HL-60 (cell line): ENCODE measurements around the gene OPA1.

Source experiments
- DNase-seq, 2 experiments: peaks; one replicate each; pipeline ENCODE4 v3.0.0-alpha.2; 2010 to 2020; ENCODE audit warnings: low read depth in 1 of 2, low spot score in 1 of 2
- H3K27ac ChIP-seq: fragments of 250-450 bp; sonication (Bioruptor Pico); replicated peaks from 2 replicates; pipeline ENCODE4 v1.5.1; 2020; ENCODE audit warnings: mild to moderate bottlenecking, moderate library complexity
- H3K27me3 ChIP-seq: fragments of 250-450 bp; sonication (Bioruptor Pico); 2 replicates; pipeline ENCODE4 v1.5.1; 2021; ENCODE audit warnings: mild to moderate bottlenecking, moderate library complexity; ENCODE audit not compliant: insufficient read depth, poor library complexity, severe bottlenecking
- H3K4me3 ChIP-seq: replicated peaks from 2 replicates; pipeline ENCODE4 v1.5.1; 2011; ENCODE audit warnings: mild to moderate bottlenecking, control low read depth, low read length; ENCODE audit not compliant: insufficient read depth
- GABPA ChIP-seq: IDR thresholded peaks from 2 replicates; pipeline ENCODE4 v1.6.1; 2012; ENCODE audit warnings: low read depth
- POLR2AphosphoS5 ChIP-seq: IDR thresholded peaks from 2 replicates; pipeline ENCODE4 v1.6.1; 2012; ENCODE audit warnings: low read depth
- SPI1 ChIP-seq: IDR thresholded peaks from 2 replicates; pipeline ENCODE4 v1.6.1; 2012; ENCODE audit warnings: low read depth, mild to moderate bottlenecking, borderline replicate concordance
- TF ChIP-seq, protein P1 (sequence below): IDR thresholded peaks from one replicate; pipeline ENCODE4 v1.5.1; 2011; ENCODE audit warnings: low read length, control low read depth, inconsistent platforms; ENCODE audit not compliant: insufficient read depth
- TF ChIP-seq, protein P2 (sequence below): IDR thresholded peaks from 2 replicates; pipeline ENCODE4 v1.6.1; 2012; ENCODE audit warnings: low read depth; ENCODE audit not compliant: insufficient replicate concordance

The OPA1 gene

DNA sequence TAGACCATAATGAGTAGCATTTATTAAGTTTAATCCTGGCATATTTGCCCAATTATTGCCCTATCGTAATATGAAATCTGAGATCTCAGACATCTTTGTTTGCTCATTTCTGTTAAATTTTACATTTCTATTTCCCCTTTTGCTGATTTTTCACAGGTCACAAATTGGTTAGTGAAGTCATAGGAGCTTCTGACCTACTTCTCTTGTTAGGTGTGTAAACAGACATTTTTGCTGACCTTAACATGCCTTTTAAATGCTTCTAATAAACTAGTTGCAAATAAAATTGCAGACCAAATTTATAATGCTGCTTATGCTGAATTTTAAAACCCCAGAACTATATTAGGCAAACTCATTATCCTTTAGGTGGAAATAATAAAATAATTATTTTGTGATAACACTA is 24.6 kb downstream of the OPA1 start:
- TF ChIP-seq, protein P1, sequence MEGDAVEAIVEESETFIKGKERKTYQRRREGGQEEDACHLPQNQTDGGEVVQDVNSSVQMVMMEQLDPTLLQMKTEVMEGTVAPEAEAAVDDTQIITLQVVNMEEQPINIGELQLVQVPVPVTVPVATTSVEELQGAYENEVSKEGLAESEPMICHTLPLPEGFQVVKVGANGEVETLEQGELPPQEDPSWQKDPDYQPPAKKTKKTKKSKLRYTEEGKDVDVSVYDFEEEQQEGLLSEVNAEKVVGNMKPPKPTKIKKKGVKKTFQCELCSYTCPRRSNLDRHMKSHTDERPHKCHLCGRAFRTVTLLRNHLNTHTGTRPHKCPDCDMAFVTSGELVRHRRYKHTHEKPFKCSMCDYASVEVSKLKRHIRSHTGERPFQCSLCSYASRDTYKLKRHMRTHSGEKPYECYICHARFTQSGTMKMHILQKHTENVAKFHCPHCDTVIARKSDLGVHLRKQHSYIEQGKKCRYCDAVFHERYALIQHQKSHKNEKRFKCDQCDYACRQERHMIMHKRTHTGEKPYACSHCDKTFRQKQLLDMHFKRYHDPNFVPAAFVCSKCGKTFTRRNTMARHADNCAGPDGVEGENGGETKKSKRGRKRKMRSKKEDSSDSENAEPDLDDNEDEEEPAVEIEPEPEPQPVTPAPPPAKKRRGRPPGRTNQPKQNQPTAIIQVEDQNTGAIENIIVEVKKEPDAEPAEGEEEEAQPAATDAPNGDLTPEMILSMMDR: no peak
- no peak for TF ChIP-seq POLR2AphosphoS5
- no peak for TF ChIP-seq GABPA
- TF ChIP-seq, protein P2, sequence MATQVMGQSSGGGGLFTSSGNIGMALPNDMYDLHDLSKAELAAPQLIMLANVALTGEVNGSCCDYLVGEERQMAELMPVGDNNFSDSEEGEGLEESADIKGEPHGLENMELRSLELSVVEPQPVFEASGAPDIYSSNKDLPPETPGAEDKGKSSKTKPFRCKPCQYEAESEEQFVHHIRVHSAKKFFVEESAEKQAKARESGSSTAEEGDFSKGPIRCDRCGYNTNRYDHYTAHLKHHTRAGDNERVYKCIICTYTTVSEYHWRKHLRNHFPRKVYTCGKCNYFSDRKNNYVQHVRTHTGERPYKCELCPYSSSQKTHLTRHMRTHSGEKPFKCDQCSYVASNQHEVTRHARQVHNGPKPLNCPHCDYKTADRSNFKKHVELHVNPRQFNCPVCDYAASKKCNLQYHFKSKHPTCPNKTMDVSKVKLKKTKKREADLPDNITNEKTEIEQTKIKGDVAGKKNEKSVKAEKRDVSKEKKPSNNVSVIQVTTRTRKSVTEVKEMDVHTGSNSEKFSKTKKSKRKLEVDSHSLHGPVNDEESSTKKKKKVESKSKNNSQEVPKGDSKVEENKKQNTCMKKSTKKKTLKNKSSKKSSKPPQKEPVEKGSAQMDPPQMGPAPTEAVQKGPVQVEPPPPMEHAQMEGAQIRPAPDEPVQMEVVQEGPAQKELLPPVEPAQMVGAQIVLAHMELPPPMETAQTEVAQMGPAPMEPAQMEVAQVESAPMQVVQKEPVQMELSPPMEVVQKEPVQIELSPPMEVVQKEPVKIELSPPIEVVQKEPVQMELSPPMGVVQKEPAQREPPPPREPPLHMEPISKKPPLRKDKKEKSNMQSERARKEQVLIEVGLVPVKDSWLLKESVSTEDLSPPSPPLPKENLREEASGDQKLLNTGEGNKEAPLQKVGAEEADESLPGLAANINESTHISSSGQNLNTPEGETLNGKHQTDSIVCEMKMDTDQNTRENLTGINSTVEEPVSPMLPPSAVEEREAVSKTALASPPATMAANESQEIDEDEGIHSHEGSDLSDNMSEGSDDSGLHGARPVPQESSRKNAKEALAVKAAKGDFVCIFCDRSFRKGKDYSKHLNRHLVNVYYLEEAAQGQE: no peak
- TF ChIP-seq SPI1: no peak
- H3K4me3 ChIP-seq: no peak overlapping the region
- no peaks in the 10 kb centered on the region for H3K27me3 ChIP-seq
- no peak for DNase-seq
- no peak overlapping the region for H3K27ac ChIP-seq

DNA sequence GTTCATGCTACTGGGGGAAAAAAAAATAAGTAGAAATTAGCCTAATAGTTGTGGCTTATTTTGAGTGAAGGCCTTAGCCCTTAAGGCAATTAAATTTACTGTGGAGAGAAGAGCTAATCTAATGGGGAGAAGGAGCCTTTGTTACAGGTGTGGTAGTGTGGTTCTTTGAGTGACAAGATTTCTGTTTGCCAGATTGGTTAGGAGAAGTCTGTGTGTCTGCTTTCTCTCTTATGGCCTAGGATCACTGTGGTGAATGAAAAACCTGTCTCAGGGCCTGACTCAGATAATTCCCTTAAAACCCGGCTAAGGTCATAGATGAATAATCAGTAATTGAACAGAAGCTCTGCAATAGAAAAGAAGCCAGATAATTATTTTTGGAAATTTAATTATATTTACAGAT is 27.0 kb downstream of the OPA1 start:
- Histone ChIP-seq H3K4me3 (no peak overlapping the region), H3K27me3 (no peaks in the 10 kb centered on the region), H3K27ac (no peak overlapping the region)
- TF ChIP-seq POLR2AphosphoS5 (no peak), GABPA (no peak), SPI1 (no peak)
- TF ChIP-seq, protein P2: no peak
- TF ChIP-seq, protein P1: no peak
- no peak for DNase-seq

DNA sequence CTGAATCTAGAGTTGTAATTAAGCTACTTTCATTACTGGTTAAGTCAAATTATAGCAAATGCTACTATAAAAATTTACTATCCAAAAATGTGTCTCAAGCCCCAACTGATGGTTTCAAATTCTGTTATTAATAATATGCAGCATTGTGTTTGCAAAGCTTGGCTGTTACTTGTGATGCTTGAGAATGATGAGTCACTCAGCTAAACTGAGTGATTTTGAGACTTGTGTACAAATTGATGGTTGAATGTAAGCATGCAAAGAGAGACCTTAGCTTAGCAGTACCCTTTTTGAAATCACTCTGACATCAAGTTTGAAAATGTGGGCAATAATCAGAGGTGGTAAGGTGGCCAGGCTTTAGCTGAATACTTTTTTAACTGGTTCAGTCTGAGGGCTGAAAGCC is 27.6 kb downstream of the OPA1 start:
- no peaks in the 10 kb centered on the region for H3K27me3 ChIP-seq
- no peak for DNase-seq
- TF ChIP-seq, protein P1: no peak
- no peak for TF ChIP-seq GABPA
- TF ChIP-seq, protein P2: no peak
- no peak for TF ChIP-seq SPI1
- TF ChIP-seq POLR2AphosphoS5: no peak
- no peak overlapping the region for H3K27ac ChIP-seq
- no peak overlapping the region for H3K4me3 ChIP-seq
